PC-9 (cell line): Measurements from ENCODE around the gene RRP1. TPM values are rescaled to one million over a fixed set of nuclear protein-coding genes. Genes with fewer than 3 reads are reported as not detected.

Experiments used
- BruUV-seq: library from RNA; stranded (reverse); fragments of 400-500 nt; replicated peaks from 2 replicates; lab custom pipeline; 2021; lab: Mats Ljungman, UMichigan
- CTCF ChIA-PET: fragments of 300-600 bp; sonication (Branson Sonifier 250); formaldehyde crosslinking; loops from one replicate; lab custom pipeline; 2022; ENCODE audit warnings: antibody characterized with exemption; lab: Charles Lee
- POLR2A ChIA-PET: fragments of 300-600 bp; sonication (Branson Sonifier 250); formaldehyde crosslinking; loops from one replicate; lab custom pipeline; 2022; ENCODE audit warnings: antibody characterized with exemption; ENCODE audit not compliant: unreplicated experiment; lab: Charles Lee
- DNase-seq, 2 experiments: peaks; one replicate each; pipeline versions ENCODE4 v3.0.0 to v3.0.0-alpha.2; 2015 to 2022; ENCODE audit warnings: mixed read lengths in 1 of 2
- H2AFZ ChIP-seq: fragments of 200-600 bp; sonication (generic); 2 replicates; pipeline ENCODE4 v1.8.1; 2017; ENCODE audit warnings: antibody characterized with exemption
- H3F3A ChIP-seq: fragments of 200-600 bp; sonication (generic); 2 replicates; pipeline ENCODE4 v1.8.1; 2017; ENCODE audit warnings: antibody characterized with exemption, mild to moderate bottlenecking, low read depth; ENCODE audit not compliant: insufficient read depth
- H3K27ac ChIP-seq: fragments of 200-600 bp; sonication (generic); 2 replicates; pipeline ENCODE4 v1.6.1; 2016; ENCODE audit warnings: mixed run types
- H3K27me3 ChIP-seq: fragments of 200-600 bp; sonication (generic); 2 replicates; pipeline ENCODE4 v1.6.1; 2016; ENCODE audit warnings: low read depth, mixed run types; ENCODE audit not compliant: insufficient read depth
- H3K36me3 ChIP-seq: fragments of 200-600 bp; sonication (generic); 2 replicates; pipeline ENCODE4 v1.6.1; 2016; ENCODE audit warnings: low read depth, mixed run types
- H3K4me1 ChIP-seq: fragments of 200-600 bp; sonication (generic); replicated peaks from 2 replicates; pipeline ENCODE4 v1.6.1; 2016; ENCODE audit warnings: mixed run types; ENCODE audit not compliant: insufficient read depth
- H3K4me2 ChIP-seq: fragments of 200-600 bp; sonication (generic); 2 replicates; pipeline ENCODE4 v1.6.1; 2017; ENCODE audit warnings: mixed run types
- H3K4me3 ChIP-seq: fragments of 200-600 bp; sonication (generic); 2 replicates; pipeline ENCODE4 v1.6.1; 2016; ENCODE audit warnings: mixed run types
- H3K79me2 ChIP-seq: fragments of 200-600 bp; sonication (generic); 2 replicates; pipeline ENCODE4 v1.6.1; 2017; ENCODE audit warnings: low read depth, mixed run types
- H3K9me2 ChIP-seq: fragments of 200-600 bp; sonication (generic); 2 replicates; pipeline ENCODE4 v1.8.1; 2017; ENCODE audit warnings: mild to moderate bottlenecking; ENCODE audit not compliant: insufficient read depth
- H3K9me3 ChIP-seq: fragments of 200-600 bp; sonication (generic); 2 replicates; pipeline ENCODE4 v1.8.1; 2016; ENCODE audit warnings: low read depth; ENCODE audit not compliant: insufficient read depth
- H4K20me1 ChIP-seq: fragments of 200-600 bp; sonication (generic); 2 replicates; pipeline ENCODE4 v1.8.1; 2017; ENCODE audit not compliant: insufficient read depth
- EZH2 ChIP-seq: fragments of 200-600 bp; sonication (generic); IDR thresholded peaks from 2 replicates; pipeline ENCODE4 v1.8.0; 2017; ENCODE audit warnings: antibody characterized with exemption, low read depth
- intact Hi-C: fragments of 100-400 bp; cut with micrococcal nuclease; formaldehyde crosslinking; loops from one replicate; pipeline ENCODE4 v1.10.0; 2022; ENCODE audit not compliant: unreplicated experiment
- total RNA-seq: library from RNA; stranded (reverse); gene quantifications from 2 replicates; pipeline ENCODE4 v1.2.3, GENCODE V29; 2021
- TF ChIP-seq, protein P1 (sequence below): fragments of 200-600 bp; sonication (generic); conservative IDR thresholded peaks from 2 replicates; pipeline ENCODE4 v1.6.1; 2017; ENCODE audit warnings: mixed run types, antibody characterized with exemption, mild to moderate bottlenecking, moderate library complexity

The RRP1 gene
- total RNA-seq, 1 experiment from 2014 or later, result 24.9 TPM

DNA sequence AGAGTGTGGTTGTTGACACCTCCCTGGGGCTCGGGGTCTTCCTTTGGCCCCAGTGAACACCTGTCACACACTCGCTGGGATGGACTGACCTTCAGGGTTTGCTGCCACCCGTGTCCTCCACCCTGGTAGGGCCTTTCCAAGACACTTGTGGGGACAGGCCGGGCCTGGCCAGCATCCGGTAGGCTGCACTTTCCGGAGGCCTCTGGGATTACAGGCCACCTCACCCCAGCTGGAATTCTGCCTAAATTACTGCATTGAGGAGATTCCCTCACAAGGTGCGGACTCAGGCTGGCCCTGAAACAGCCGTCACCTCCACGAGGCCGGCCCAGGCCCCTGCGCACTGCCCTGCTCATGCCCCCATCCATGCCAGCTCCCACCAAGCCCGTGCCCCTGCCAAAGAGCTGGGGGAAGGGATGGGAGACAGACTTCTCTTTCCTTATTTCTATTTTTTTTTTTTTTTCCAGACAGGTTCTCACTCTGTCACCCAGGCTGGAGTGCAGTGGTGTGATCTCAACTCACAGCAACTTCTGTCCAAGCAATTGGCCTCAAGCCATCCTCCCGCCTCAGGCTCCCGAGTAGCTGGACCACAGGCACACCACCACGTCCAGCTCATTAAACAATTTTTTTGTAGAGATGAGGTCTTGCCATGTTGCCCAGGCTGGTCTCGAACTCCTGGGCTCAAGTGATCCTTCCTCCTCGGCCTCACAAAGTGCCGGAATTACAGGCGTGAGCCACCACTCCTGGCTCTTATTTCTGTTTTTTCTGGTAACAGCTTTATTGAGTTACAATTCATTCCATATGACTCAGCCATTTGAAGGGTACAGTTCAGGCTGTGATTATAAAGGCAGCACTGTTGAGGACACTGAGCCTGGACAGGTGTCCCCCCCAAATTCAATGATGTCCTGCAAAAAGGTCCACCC is 24.5 kb upstream of the RRP1 start:
- peaks cover 48% of the 10 kb centered on the region for H3F3A ChIP-seq
- H3K27me3 ChIP-seq, result no peaks in the 10 kb centered on the region
- TF ChIP-seq EZH2, result no peak
- TF ChIP-seq, protein P1, sequence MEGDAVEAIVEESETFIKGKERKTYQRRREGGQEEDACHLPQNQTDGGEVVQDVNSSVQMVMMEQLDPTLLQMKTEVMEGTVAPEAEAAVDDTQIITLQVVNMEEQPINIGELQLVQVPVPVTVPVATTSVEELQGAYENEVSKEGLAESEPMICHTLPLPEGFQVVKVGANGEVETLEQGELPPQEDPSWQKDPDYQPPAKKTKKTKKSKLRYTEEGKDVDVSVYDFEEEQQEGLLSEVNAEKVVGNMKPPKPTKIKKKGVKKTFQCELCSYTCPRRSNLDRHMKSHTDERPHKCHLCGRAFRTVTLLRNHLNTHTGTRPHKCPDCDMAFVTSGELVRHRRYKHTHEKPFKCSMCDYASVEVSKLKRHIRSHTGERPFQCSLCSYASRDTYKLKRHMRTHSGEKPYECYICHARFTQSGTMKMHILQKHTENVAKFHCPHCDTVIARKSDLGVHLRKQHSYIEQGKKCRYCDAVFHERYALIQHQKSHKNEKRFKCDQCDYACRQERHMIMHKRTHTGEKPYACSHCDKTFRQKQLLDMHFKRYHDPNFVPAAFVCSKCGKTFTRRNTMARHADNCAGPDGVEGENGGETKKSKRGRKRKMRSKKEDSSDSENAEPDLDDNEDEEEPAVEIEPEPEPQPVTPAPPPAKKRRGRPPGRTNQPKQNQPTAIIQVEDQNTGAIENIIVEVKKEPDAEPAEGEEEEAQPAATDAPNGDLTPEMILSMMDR, result no peak
- H3K4me1 ChIP-seq, result peaks cover 28% of the 10 kb centered on the region
- H3K9me2 ChIP-seq, result no peaks in the 10 kb centered on the region
- H3K79me2 ChIP-seq, result no peaks in the 10 kb centered on the region
- no peak for DNase-seq
- no peaks in the 10 kb centered on the region for H3K9me3 ChIP-seq
- no peak overlapping the region for H3K4me3 ChIP-seq
- BruUV-seq, result no TSS peak
- H3K36me3 ChIP-seq, result no peaks in the 10 kb centered on the region
- ChIA-PET POLR2A (interaction anchor here (0.6 kb wide), 1 partner anchor 37 kb away, joined by 3 read pairs; no protein-coding TSS in a partner anchor), CTCF (no interaction called here)
- intact Hi-C loops, result no loop called here
- peak overlapping the region; percentile 47 for H3K27ac ChIP-seq
- no peak overlapping the region for H2AFZ ChIP-seq
- no peak overlapping the region for H3K4me2 ChIP-seq
- H4K20me1 ChIP-seq, result no peaks in the 10 kb centered on the region

DNA sequence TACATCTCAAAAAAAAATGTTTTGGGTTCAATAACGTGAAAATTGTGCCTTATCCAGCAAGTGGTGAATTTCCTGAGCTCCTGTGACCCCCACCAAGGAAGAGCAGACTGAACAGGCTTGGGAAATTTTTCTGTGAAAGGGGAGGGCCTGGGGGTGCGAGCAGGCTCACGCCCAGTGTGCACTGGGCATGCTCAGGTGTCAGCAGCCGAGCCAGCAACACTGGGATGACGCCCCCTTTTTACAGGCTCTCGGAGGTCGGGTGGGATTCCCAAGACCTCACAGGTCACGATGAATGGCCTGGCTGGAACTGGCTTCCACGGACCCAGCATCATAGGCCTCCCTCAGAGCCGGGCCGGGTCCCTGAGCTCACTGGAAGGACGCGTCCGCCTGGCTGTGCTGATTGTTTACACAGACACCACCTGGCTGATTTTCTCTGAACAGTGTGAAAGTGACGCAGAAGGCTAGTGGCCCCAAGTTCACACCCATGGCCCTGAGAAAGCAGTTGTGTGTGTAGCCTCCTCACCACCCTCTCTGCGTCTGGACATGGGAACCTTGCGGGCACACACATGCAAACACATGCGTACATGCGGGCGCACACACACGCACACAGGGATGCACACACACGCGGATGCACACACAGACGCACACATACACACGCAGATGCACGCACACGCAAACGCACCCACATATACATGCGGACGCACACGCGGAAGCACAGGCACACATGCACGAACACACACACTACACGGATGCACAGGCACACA is 22.5 kb upstream of the RRP1 start:
- Histone ChIP-seq H3K4me3 (no peak overlapping the region), H3K4me2 (peak overlapping the region; percentile 78), H3K9me2 (no peaks in the 10 kb centered on the region), H3K79me2 (no peaks in the 10 kb centered on the region), H4K20me1 (no peaks in the 10 kb centered on the region), H3K27ac (peak overlapping the region; percentile 98), H2AFZ (no peak overlapping the region), H3K36me3 (no peaks in the 10 kb centered on the region), H3F3A (peaks cover 51% of the 10 kb centered on the region), H3K27me3 (no peaks in the 10 kb centered on the region), H3K4me1 (peaks cover 29% of the 10 kb centered on the region), H3K9me3 (no peaks in the 10 kb centered on the region)
- intact Hi-C loops, result no loop called here
- TF ChIP-seq EZH2, result no peak
- TF ChIP-seq, protein P1, result no peak
- ChIA-PET CTCF (interaction anchor here (0.5 kb wide), 1 partner anchor 971 kb away, joined by 9 read pairs; no protein-coding TSS in a partner anchor), POLR2A (no interaction called here)
- DNase-seq, result no peak
- no TSS peak for BruUV-seq

DNA sequence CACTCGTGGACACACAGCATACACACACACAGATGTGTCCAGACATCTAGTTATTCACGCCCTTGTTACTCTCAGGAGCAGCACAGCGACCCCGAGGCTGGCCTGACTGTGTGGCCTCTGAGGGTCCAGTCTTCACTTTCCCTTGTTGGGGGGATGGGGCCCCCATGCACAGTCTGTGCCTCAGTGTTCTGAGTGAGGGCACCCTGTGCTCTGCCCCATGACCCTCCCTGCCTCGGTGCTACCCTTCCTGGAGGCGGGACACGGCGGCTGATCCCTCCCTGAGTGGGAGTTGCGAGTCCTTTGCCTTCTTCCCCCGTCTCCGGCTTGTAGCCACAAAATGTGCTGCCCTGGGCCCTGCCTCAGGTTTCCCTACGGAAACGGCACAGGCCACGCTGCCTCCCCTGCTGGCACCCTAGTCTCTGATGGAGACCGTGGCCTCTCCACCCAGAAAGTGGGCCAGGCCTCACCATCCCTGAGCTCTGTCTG is 21.8 kb upstream of the RRP1 start:
- intact Hi-C loops, result no loop called here
- TF ChIP-seq, protein P1, result no peak
- TF ChIP-seq EZH2, result no peak
- TSS peak; percentile 31 for BruUV-seq
- ChIA-PET POLR2A (interaction anchor here (0.6 kb wide), 1 partner anchor 125 kb away, joined by 9 read pairs; no protein-coding TSS in a partner anchor), CTCF (no interaction called here)
- no peak overlapping the region for H2AFZ ChIP-seq
- no peaks in the 10 kb centered on the region for H3K79me2 ChIP-seq
- H3K27ac ChIP-seq, result peak overlapping the region; percentile 98
- no peaks in the 10 kb centered on the region for H4K20me1 ChIP-seq
- H3K4me1 ChIP-seq, result peaks cover 29% of the 10 kb centered on the region
- H3K4me3 ChIP-seq, result no peak overlapping the region
- H3K4me2 ChIP-seq, result peak overlapping the region; percentile 78
- no peak for DNase-seq
- no peaks in the 10 kb centered on the region for H3K9me3 ChIP-seq
- peaks cover 56% of the 10 kb centered on the region for H3F3A ChIP-seq
- no peaks in the 10 kb centered on the region for H3K27me3 ChIP-seq
- H3K9me2 ChIP-seq, result no peaks in the 10 kb centered on the region
- no peaks in the 10 kb centered on the region for H3K36me3 ChIP-seq
